WTC11 (cell line): Measurements from ENCODE around the gene RYR3. TPM values are rescaled to one million over a fixed set of nuclear protein-coding genes. Genes with fewer than 3 reads are reported as not detected.

ENCODE experiments used
- ATAC-seq: fragments of 200-7000 bp; cut with Tn5 transposase; 2 replicates; pipeline ENCODE4 v1.10.0; 2021; ENCODE audit warnings: mild to moderate bottlenecking, moderate library complexity
- CTCF ChIA-PET: fragments of 300-600 bp; sonication (Branson Sonifier 250); formaldehyde crosslinking; loops from one replicate; lab custom pipeline; 2021; ENCODE audit warnings: antibody characterized with exemption; lab: Charles Lee
- POLR2A ChIA-PET: fragments of 350-600 bp; sonication (Branson Sonifier 250); formaldehyde crosslinking; loops from one replicate; lab custom pipeline; 2021; ENCODE audit warnings: antibody characterized with exemption; lab: Charles Lee
- DNase-seq: peaks from one replicate; pipeline ENCODE4 v3.0.0; 2021; ENCODE audit warnings: low spot score
- H3K27ac Mint-ChIP-seq: 2 replicates; pipeline ENCODE4 v1.8.0; 2021; ENCODE audit warnings: mixed read lengths
- H3K27me3 Mint-ChIP-seq: 2 replicates; pipeline ENCODE4 v1.8.0; 2021; ENCODE audit warnings: low read depth, mild to moderate bottlenecking, moderate library complexity, mixed read lengths
- H3K36me3 Mint-ChIP-seq: 2 replicates; pipeline ENCODE4 v1.8.0; 2021; ENCODE audit warnings: mixed read lengths
- H3K4me1 Mint-ChIP-seq: 2 replicates; pipeline ENCODE4 v1.8.0; 2022; ENCODE audit warnings: mixed read lengths
- H3K4me3 Mint-ChIP-seq: 2 replicates; pipeline ENCODE4 v1.8.0; 2021; ENCODE audit warnings: mild to moderate bottlenecking, moderate library complexity, mixed read lengths
- H3K9me3 Mint-ChIP-seq: 2 replicates; pipeline ENCODE4 v1.8.0; 2021; ENCODE audit warnings: mixed read lengths
- ESRRA ChIP-seq: sonication (generic); formaldehyde crosslinking; IDR thresholded peaks from 2 replicates; pipeline ENCODE4 v1.8.1; 2022; ENCODE audit warnings: mild to moderate bottlenecking, missing genetic modification reagents, borderline replicate concordance
- FOXP1 ChIP-seq: sonication (generic); formaldehyde crosslinking; IDR thresholded peaks from 2 replicates; pipeline ENCODE4 v1.8.0; 2022; ENCODE audit warnings: missing genetic modification reagents, mild to moderate bottlenecking, moderate library complexity, borderline replicate concordance
- GRHL2 ChIP-seq: fragments of 250-450 bp; sonication (Bioruptor Pico); IDR thresholded peaks from 2 replicates; pipeline ENCODE4 v1.8.0; 2022; ENCODE audit warnings: mild to moderate bottlenecking, moderate library complexity; ENCODE audit not compliant: insufficient replicate concordance, severe bottlenecking
- GTF2I ChIP-seq: fragments of 250-450 bp; sonication (Bioruptor Pico); conservative IDR thresholded peaks from 2 replicates; pipeline ENCODE4 v1.4.0; 2021; ENCODE audit warnings: mild to moderate bottlenecking
- KAT7 ChIP-seq: sonication (generic); formaldehyde crosslinking; IDR thresholded peaks from 2 replicates; pipeline ENCODE4 v1.8.1; 2023; ENCODE audit warnings: missing genetic modification reagents, mild to moderate bottlenecking, borderline replicate concordance
- NFATC4 ChIP-seq: fragments of 250-450 bp; sonication (Bioruptor Pico); IDR thresholded peaks from 2 replicates; pipeline ENCODE4 v1.9.0; 2021; ENCODE audit warnings: mild to moderate bottlenecking
- NR1H2 ChIP-seq: sonication (generic); formaldehyde crosslinking; IDR thresholded peaks from 2 replicates; pipeline ENCODE4 v1.9.0; 2021; ENCODE audit warnings: mild to moderate bottlenecking, moderate library complexity, missing genetic modification reagents
- NR2C2 ChIP-seq: sonication (generic); formaldehyde crosslinking; IDR thresholded peaks from 2 replicates; pipeline ENCODE4 v1.8.0; 2022; ENCODE audit warnings: mild to moderate bottlenecking, missing genetic modification reagents
- RORB ChIP-seq: fragments of 250-450 bp; sonication (Bioruptor Pico); IDR thresholded peaks from 2 replicates; pipeline ENCODE4 v1.9.0; 2021; ENCODE audit warnings: mild to moderate bottlenecking
- TEAD4 ChIP-seq: sonication (generic); formaldehyde crosslinking; IDR thresholded peaks from 2 replicates; pipeline ENCODE4 v1.8.0; 2022; ENCODE audit warnings: mild to moderate bottlenecking, missing genetic modification reagents
- ZNF219 ChIP-seq: sonication (generic); formaldehyde crosslinking; IDR thresholded peaks from 2 replicates; pipeline ENCODE4 v1.8.0; 2023; ENCODE audit warnings: missing genetic modification reagents, mild to moderate bottlenecking, borderline replicate concordance
- ZNF263 ChIP-seq: sonication (generic); formaldehyde crosslinking; IDR thresholded peaks from 2 replicates; pipeline ENCODE4 v1.8.1; 2022; ENCODE audit warnings: low read depth, mild to moderate bottlenecking, moderate library complexity, missing genetic modification reagents
- total RNA-seq: library from RNA; stranded (reverse); gene quantifications from 3 replicates; pipeline ENCODE4 v1.2.3, GENCODE V29; 2021
- TF ChIP-seq, protein P1 (sequence below): fragments of 250-450 bp; sonication (Bioruptor Pico); IDR thresholded peaks from 2 replicates; pipeline ENCODE4 v1.9.0; 2021; ENCODE audit warnings: mild to moderate bottlenecking
- TF ChIP-seq, protein P2 (sequence below): sonication (generic); formaldehyde crosslinking; IDR thresholded peaks from 2 replicates; pipeline ENCODE4 v1.8.1; 2023; ENCODE audit warnings: mild to moderate bottlenecking, missing genetic modification reagents
- TF ChIP-seq, protein P3 (sequence below): sonication (generic); formaldehyde crosslinking; IDR thresholded peaks from 2 replicates; pipeline ENCODE4 v1.8.1; 2023; ENCODE audit warnings: mild to moderate bottlenecking, moderate library complexity, missing genetic modification reagents
- TF ChIP-seq, protein P4 (sequence below): fragments of 250-450 bp; sonication (Bioruptor Pico); IDR thresholded peaks from 2 replicates; pipeline ENCODE4 v1.8.0; 2021; ENCODE audit warnings: mild to moderate bottlenecking
- TF ChIP-seq, protein P5 (sequence below): sonication (generic); formaldehyde crosslinking; IDR thresholded peaks from 2 replicates; pipeline ENCODE4 v1.8.1; 2023; ENCODE audit warnings: mild to moderate bottlenecking, missing genetic modification reagents, moderate library complexity
- TF ChIP-seq, protein P6 (sequence below): fragments of 250-450 bp; sonication (Bioruptor Pico); IDR thresholded peaks from 2 replicates; pipeline ENCODE4 v1.9.0; 2021; ENCODE audit warnings: mild to moderate bottlenecking, borderline replicate concordance
- TF ChIP-seq, protein P7 (sequence below): sonication (generic); formaldehyde crosslinking; IDR thresholded peaks from 2 replicates; pipeline ENCODE4 v1.8.0; 2023; ENCODE audit warnings: mild to moderate bottlenecking, missing genetic modification reagents

RYR3 gene
- total RNA-seq, 1 experiment from 2014 or later: 1.4 TPM

DNA sequence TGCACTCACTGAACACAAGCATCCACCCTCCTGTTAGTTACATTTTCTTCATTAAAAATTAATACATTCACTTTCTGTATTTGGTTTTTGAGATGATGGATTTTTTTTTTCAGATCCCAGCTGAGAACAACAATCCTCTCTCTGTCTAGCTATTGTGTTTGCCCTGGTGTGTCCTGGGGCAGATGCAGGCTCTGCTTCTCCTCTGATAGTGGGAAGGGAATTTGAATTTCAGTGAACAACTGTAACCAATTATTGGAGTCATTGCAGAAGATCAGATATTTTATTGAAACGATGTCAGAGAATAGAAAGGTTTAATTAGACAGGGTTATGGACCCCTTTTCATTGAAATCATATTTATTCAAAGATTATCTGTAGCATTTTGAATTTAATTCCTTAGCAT, 33.1 kb upstream of the RYR3 start:
- Mint-ChIP-seq H3K27me3 (no peaks in the 10 kb centered on the region), H3K36me3 (0 out of 2 replicates have a peak, but pooled peaks cover 3% of the 10 kb centered on the region), H3K4me1 (peaks cover 25% of the 10 kb centered on the region), H3K9me3 (peaks cover 16% of the 10 kb centered on the region), H3K27ac (no peak overlapping the region), H3K4me3 (no peak overlapping the region)
- TF ChIP-seq, protein P1, sequence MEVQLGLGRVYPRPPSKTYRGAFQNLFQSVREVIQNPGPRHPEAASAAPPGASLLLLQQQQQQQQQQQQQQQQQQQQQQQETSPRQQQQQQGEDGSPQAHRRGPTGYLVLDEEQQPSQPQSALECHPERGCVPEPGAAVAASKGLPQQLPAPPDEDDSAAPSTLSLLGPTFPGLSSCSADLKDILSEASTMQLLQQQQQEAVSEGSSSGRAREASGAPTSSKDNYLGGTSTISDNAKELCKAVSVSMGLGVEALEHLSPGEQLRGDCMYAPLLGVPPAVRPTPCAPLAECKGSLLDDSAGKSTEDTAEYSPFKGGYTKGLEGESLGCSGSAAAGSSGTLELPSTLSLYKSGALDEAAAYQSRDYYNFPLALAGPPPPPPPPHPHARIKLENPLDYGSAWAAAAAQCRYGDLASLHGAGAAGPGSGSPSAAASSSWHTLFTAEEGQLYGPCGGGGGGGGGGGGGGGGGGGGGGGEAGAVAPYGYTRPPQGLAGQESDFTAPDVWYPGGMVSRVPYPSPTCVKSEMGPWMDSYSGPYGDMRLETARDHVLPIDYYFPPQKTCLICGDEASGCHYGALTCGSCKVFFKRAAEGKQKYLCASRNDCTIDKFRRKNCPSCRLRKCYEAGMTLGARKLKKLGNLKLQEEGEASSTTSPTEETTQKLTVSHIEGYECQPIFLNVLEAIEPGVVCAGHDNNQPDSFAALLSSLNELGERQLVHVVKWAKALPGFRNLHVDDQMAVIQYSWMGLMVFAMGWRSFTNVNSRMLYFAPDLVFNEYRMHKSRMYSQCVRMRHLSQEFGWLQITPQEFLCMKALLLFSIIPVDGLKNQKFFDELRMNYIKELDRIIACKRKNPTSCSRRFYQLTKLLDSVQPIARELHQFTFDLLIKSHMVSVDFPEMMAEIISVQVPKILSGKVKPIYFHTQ: no peak
- TF ChIP-seq ZNF263 (CRISPR knock-in tag) (no peak), RORB (no peak), NR1H2 (CRISPR knock-in tag) (no peak), ESRRA (no peak), KAT7 (CRISPR knock-in tag) (no peak), GRHL2 (CRISPR knock-in tag) (no peak), GTF2I (CRISPR knock-in tag) (no peak), NR2C2 (CRISPR knock-in tag) (no peak)
- TF ChIP-seq, protein P2, sequence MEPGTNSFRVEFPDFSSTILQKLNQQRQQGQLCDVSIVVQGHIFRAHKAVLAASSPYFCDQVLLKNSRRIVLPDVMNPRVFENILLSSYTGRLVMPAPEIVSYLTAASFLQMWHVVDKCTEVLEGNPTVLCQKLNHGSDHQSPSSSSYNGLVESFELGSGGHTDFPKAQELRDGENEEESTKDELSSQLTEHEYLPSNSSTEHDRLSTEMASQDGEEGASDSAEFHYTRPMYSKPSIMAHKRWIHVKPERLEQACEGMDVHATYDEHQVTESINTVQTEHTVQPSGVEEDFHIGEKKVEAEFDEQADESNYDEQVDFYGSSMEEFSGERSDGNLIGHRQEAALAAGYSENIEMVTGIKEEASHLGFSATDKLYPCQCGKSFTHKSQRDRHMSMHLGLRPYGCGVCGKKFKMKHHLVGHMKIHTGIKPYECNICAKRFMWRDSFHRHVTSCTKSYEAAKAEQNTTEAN: no peak
- TF ChIP-seq, protein P3, sequence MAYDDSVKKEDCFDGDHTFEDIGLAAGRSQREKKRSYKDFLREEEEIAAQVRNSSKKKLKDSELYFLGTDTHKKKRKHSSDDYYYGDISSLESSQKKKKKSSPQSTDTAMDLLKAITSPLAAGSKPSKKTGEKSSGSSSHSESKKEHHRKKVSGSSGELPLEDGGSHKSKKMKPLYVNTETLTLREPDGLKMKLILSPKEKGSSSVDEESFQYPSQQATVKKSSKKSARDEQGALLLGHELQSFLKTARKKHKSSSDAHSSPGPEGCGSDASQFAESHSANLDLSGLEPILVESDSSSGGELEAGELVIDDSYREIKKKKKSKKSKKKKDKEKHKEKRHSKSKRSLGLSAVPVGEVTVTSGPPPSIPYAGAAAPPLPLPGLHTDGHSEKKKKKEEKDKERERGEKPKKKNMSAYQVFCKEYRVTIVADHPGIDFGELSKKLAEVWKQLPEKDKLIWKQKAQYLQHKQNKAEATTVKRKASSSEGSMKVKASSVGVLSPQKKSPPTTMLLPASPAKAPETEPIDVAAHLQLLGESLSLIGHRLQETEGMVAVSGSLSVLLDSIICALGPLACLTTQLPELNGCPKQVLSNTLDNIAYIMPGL: no peak
- TF ChIP-seq, protein P4, sequence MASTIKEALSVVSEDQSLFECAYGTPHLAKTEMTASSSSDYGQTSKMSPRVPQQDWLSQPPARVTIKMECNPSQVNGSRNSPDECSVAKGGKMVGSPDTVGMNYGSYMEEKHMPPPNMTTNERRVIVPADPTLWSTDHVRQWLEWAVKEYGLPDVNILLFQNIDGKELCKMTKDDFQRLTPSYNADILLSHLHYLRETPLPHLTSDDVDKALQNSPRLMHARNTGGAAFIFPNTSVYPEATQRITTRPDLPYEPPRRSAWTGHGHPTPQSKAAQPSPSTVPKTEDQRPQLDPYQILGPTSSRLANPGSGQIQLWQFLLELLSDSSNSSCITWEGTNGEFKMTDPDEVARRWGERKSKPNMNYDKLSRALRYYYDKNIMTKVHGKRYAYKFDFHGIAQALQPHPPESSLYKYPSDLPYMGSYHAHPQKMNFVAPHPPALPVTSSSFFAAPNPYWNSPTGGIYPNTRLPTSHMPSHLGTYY (CRISPR knock-in tag): no peak
- ChIA-PET POLR2A (no interaction called here), CTCF (interaction anchor here (1.5 kb wide), 1 partner anchor 424 kb away, joined by 3 read pairs; no protein-coding TSS in a partner anchor)
- ATAC-seq (no peak), DNase-seq (no peak)

DNA sequence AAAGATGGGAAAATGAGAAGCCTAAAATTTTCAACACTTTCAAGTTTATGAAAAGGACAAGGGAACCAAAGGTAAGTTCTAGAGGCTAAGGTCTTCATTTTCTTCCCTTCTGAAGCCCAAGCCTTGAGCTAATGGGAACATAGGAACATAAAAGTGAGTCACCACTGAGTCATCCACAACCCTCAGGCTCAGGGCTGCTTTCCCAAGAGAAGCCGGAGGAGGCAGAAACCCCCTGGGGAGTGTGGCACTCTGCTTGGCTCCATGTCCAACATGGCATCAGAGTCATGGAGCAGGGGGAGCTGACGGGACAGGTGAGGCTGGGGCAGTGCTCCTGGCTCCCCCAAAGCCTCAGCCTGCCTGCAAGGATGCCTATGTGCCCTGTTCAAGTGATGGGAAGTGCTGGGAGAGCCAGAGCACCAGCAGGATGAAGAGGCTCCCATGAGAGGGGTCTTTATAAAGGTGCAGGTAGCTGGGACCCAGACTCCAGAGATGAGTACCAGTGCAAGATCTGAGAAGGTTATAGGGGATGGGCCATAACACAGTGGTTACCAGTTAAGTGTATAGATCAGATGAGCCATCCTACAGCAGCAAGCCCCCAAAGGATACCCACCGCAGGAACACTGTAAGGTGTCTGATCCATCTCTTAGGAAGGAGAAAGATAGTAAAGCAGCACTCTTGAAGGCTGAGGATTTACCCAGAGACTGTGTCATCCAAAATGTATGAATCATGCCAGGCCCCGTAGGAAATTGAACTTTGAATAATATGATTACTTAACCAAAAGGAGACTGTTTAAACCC, 31.8 kb upstream of the RYR3 start:
- no peak for DNase-seq
- POLR2A ChIA-PET: no interaction called here
- TF ChIP-seq, protein P5, sequence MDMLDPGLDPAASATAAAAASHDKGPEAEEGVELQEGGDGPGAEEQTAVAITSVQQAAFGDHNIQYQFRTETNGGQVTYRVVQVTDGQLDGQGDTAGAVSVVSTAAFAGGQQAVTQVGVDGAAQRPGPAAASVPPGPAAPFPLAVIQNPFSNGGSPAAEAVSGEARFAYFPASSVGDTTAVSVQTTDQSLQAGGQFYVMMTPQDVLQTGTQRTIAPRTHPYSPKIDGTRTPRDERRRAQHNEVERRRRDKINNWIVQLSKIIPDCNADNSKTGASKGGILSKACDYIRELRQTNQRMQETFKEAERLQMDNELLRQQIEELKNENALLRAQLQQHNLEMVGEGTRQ (CRISPR knock-in tag): no peak
- TF ChIP-seq ZNF219 (CRISPR knock-in tag) (no peak), NFATC4 (CRISPR knock-in tag) (no peak), TEAD4 (CRISPR knock-in tag) (no peak), FOXP1 (CRISPR knock-in tag) (no peak)
- TF ChIP-seq, protein P6, sequence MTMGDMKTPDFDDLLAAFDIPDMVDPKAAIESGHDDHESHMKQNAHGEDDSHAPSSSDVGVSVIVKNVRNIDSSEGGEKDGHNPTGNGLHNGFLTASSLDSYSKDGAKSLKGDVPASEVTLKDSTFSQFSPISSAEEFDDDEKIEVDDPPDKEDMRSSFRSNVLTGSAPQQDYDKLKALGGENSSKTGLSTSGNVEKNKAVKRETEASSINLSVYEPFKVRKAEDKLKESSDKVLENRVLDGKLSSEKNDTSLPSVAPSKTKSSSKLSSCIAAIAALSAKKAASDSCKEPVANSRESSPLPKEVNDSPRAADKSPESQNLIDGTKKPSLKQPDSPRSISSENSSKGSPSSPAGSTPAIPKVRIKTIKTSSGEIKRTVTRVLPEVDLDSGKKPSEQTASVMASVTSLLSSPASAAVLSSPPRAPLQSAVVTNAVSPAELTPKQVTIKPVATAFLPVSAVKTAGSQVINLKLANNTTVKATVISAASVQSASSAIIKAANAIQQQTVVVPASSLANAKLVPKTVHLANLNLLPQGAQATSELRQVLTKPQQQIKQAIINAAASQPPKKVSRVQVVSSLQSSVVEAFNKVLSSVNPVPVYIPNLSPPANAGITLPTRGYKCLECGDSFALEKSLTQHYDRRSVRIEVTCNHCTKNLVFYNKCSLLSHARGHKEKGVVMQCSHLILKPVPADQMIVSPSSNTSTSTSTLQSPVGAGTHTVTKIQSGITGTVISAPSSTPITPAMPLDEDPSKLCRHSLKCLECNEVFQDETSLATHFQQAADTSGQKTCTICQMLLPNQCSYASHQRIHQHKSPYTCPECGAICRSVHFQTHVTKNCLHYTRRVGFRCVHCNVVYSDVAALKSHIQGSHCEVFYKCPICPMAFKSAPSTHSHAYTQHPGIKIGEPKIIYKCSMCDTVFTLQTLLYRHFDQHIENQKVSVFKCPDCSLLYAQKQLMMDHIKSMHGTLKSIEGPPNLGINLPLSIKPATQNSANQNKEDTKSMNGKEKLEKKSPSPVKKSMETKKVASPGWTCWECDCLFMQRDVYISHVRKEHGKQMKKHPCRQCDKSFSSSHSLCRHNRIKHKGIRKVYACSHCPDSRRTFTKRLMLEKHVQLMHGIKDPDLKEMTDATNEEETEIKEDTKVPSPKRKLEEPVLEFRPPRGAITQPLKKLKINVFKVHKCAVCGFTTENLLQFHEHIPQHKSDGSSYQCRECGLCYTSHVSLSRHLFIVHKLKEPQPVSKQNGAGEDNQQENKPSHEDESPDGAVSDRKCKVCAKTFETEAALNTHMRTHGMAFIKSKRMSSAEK: no peak
- TF ChIP-seq, protein P7, sequence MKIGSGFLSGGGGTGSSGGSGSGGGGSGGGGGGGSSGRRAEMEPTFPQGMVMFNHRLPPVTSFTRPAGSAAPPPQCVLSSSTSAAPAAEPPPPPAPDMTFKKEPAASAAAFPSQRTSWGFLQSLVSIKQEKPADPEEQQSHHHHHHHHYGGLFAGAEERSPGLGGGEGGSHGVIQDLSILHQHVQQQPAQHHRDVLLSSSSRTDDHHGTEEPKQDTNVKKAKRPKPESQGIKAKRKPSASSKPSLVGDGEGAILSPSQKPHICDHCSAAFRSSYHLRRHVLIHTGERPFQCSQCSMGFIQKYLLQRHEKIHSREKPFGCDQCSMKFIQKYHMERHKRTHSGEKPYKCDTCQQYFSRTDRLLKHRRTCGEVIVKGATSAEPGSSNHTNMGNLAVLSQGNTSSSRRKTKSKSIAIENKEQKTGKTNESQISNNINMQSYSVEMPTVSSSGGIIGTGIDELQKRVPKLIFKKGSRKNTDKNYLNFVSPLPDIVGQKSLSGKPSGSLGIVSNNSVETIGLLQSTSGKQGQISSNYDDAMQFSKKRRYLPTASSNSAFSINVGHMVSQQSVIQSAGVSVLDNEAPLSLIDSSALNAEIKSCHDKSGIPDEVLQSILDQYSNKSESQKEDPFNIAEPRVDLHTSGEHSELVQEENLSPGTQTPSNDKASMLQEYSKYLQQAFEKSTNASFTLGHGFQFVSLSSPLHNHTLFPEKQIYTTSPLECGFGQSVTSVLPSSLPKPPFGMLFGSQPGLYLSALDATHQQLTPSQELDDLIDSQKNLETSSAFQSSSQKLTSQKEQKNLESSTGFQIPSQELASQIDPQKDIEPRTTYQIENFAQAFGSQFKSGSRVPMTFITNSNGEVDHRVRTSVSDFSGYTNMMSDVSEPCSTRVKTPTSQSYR: no peak

More for the DNA sequence above, 31.8 kb upstream of the RYR3 start:
- CTCF ChIA-PET: interaction anchor here (0.8 to 1.5 kb wide), 4 partner anchors 14 to 451 kb away, joined by 3 to 4 read pairs (median 3); no protein-coding TSS in a partner anchor
- peak; percentile 72 for ATAC-seq
- peaks cover 15% of the 10 kb centered on the region for H3K9me3 Mint-ChIP-seq
- H3K4me1 Mint-ChIP-seq: peaks cover 27% of the 10 kb centered on the region
- H3K27me3 Mint-ChIP-seq: no peaks in the 10 kb centered on the region
- H3K36me3 Mint-ChIP-seq: 0 out of 2 replicates have a peak, but pooled peaks cover 3% of the 10 kb centered on the region
- H3K4me3 Mint-ChIP-seq: no peak overlapping the region
- H3K27ac Mint-ChIP-seq: no peak overlapping the region
